Body of pancreas (tissue), 4 donors: ENCODE data around the gene CTNNBIP1. TPM values are rescaled to one million over a fixed set of nuclear protein-coding genes. Genes with fewer than 3 reads are reported as not detected.

ENCODE experiments used
- ATAC-seq: fragments of 150-250 bp; one replicate; pipeline ENCODE4 v1.9.1; 2016
- DNase-seq, 4 donors: peaks; one replicate each; pipeline ENCODE4 v3.0.0-alpha.2; 2019
- H3K27ac ChIP-seq, 4 donors: fragments of 200-600 bp; sonication (generic); 1 replicate in 3 of 4; 2 replicates in 1 of 4; pipeline versions ENCODE4 v1.5.1 to v1.6.1; 2016 to 2019; ENCODE audit warnings: mild to moderate bottlenecking in 1 of 4, mixed read lengths in 1 of 4, moderate library complexity in 1 of 4
- H3K27me3 ChIP-seq, 2 donors: fragments of 200-600 bp; sonication (generic); one replicate each; pipeline ENCODE4 v1.6.0; 2016; ENCODE audit warnings: mild to moderate bottlenecking in 1 of 2
- H3K36me3 ChIP-seq, 2 donors: fragments of 200-600 bp; sonication (generic); replicated peaks in 1 of 2; 2 replicates each; pipeline ENCODE4 v1.5.1; 2016; ENCODE audit warnings: low read depth in 2 of 2; ENCODE audit not compliant: insufficient read depth in 1 of 2
- H3K4me1 ChIP-seq: fragments of 200-600 bp; sonication (generic); one replicate; pipeline ENCODE4 v1.6.0; 2016
- H3K4me3 ChIP-seq, 2 donors: fragments of 200-600 bp; sonication (generic); 1 replicate in 1 of 2; 2 replicates in 1 of 2; pipeline ENCODE4 v1.5.1; 2016 to 2019
- H3K9me3 ChIP-seq, 3 donors: fragments of 200-600 bp; sonication (generic); 1 replicate in 2 of 3; 2 replicates in 1 of 3; pipeline ENCODE4 v1.5.1; 2016
- CTCF ChIP-seq, 7 experiments: fragments of 450-650 bp in 4 of 7; fragments of 200-600 bp in 3 of 7; sonication (generic) in 3 of 7; IDR thresholded peaks; one replicate each; pipeline ENCODE4 v1.5.1; 2016 to 2019; ENCODE audit warnings: antibody characterized with exemption in 7 of 7
- POLR2A ChIP-seq, 3 donors: fragments of 450-650 bp; IDR thresholded peaks; one replicate each; pipeline ENCODE4 v1.6.1; 2016; ENCODE audit warnings: antibody characterized with exemption in 3 of 3, mild to moderate bottlenecking in 2 of 3
- WGBS, 2 donors: methylation state at CpG; one replicate each; pipeline ENCODE4 v1.1.5; 2017; 5-methylcytosine and 5-hydroxymethylcytosine counted together
- intact Hi-C: fragments of 100-400 bp; cut with DNase I; formaldehyde crosslinking; loops from one replicate; pipeline ENCODE4 v1.15.1; 2023
- total RNA-seq, 2 donors: library from RNA; depleted of rRNA; stranded (reverse); fragments of >200 nt; gene quantifications; one replicate each; pipeline ENCODE4 v1.1.0, GENCODE V29; 2016

Gene CTNNBIP1, protein sequence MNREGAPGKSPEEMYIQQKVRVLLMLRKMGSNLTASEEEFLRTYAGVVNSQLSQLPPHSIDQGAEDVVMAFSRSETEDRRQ
- 10 to 100 TPM; 20.1 to 24.6 TPM for total RNA-seq

DNA sequence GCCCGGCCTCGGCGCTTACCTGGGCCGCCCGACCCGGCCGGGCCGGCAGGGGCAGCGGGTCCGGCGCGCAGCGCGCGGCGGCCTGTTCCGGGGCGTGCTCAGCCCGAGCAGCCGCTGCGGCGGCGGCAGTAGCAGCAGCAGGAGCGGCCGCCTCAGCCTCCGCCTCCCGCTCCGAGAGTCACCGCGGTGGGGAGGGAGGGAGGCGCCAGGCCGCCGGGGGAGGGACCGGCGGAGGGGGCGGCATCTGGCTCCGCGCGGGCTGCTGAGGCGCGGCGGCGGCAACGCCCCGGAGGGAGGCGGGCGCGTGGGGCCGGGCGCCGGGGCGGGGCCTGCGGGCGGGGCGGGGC lies at the start of gene CTNNBIP1:
TSS of gene CTNNBIP1 (minus strand) at position 194 of the 347 bp plus-strand sequence. CDS start 38,205 bp downstream, outside the sequence.
- H3K4me1 ChIP-seq, result peaks cover 29% of the 10 kb centered on the region
- DNase-seq, result no peak
- H3K9me3 ChIP-seq, result no peaks in the 10 kb centered on the region
- TF ChIP-seq POLR2A (IDR thresholded peaks at IDR 0.05) (peak in 1 of 3 donors; percentile 33), CTCF (IDR thresholded peaks at IDR 0.05) (peak in 2 of 7 experiments; percentile 10 to 25)
- no peaks in the 10 kb centered on the region for H3K36me3 ChIP-seq
- intact Hi-C loops, result no loop called here
- peak within 1 kb of the TSS; percentile 88 to 99 (median 96) for H3K27ac ChIP-seq
- 1% methylated on average over 38 of the region's 55 CpGs; no CpG with 5 or more reads in 1 of the 2 donors for WGBS, 2 donors
- H3K4me3 ChIP-seq, result peak within 1 kb of the TSS; percentile 90 to 94
- H3K27me3 ChIP-seq, result no peaks in the 10 kb centered on the region
- ATAC-seq, result no peak

DNA sequence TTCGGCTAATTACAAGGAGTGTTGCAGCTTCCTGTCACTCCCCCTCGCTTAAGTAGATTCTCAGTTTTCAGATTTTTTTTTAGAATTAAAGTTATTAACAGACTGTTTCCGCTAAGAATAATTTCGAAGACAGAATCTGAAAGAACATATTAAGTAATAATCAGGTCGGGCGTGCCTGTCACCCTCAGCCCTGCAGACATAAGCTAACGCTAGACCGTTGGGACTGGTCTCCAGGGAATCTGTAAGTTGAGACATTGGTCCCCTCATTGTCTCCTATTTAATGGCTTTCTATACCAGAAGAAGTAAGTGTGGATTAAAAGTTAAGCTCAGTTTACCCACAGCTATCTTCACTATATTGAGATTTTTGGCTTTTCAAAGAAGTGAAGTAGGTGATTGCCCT lies 47.7 kb upstream of the CTNNBIP1 start:
- Histone ChIP-seq H3K4me1 (no peaks in the 10 kb centered on the region), H3K36me3 (no peaks in the 10 kb centered on the region), H3K27ac (no peak overlapping the region), H3K27me3 (no peaks in the 10 kb centered on the region), H3K9me3 (no peaks in the 10 kb centered on the region), H3K4me3 (no peak overlapping the region)
- intact Hi-C loops, result no loop called here
- no peak for DNase-seq
- 84 to 87% methylated on average over 8 of the region's 8 CpGs for WGBS, 2 donors
- no peak for ATAC-seq
- TF ChIP-seq CTCF (IDR thresholded peaks at IDR 0.05) (no peak), POLR2A (IDR thresholded peaks at IDR 0.05) (no peak)

DNA sequence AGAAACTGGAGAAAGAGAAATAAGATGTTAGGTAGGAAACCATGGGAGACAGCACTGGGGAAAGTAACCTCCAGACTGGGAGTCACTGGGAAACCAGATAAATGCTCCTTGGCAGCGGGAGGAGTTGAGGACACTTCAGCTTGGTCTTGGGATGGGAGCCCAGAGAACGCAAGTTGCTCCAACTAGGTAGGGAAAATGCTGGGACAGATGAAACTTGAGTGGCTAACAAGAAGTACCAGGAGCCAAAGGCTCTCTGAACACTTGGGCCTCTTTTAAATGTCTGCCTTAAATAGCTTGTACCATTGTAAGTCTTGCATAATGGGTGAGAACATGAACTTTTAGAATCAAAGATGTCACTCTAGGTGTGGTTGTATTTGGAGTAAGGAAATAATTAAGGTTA lies 36.2 kb upstream of the CTNNBIP1 start:
- intact Hi-C loops, result no loop called here
- peaks cover 0 to 3% of the 10 kb centered on the region in 2 donors for H3K36me3 ChIP-seq
- no peak for DNase-seq

DNA sequence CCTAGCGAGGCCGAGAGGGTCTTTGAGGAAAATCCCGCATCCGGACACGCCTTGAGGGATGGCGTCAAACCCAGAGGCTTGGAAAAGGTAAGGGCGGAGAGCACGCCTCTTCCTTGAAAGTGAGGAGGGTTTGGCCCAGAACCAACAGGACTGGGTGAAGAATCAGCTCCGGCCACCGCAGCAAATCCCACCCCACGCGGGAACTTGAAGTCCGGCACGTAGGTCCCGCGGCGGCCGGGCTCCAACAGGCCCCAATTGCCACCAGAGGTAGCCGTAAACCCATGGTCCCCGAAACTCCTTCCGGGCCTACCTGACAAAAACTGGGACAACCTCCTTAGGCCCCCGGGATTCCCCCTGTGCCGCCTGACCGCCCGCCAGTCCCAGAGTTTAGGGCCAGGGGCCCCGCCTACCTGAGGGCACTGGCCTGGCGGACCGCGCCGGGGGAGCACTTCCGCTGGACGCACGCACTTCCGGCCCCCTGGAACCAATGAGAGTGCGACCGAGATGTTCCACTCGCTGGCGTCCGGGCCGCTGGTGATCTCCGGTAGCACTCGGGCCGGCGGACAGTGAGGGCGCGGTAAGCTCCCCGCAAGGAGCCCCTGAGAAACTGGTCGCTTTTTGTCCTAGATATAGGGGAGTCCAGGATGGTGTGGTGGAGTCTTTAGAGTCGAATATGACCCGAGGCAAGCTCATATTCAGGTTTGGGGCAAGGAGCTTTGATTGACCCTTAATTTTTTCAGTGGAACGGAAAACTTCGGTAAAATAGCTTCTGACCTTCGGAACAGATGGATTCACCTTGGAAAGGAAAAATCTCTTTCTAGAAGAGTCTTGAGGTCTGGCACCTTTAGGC lies 33.1 kb upstream of the CTNNBIP1 start, which contains the start of the genes LZIC and NMNAT1:
TSS of gene LZIC (minus strand) at position 453 of the 850 bp plus-strand sequence. CDS start 6,772 bp downstream, outside the sequence.
TSS of gene NMNAT1 (plus strand) at position 537 of the 850 bp plus-strand sequence. CDS start 28,599 bp downstream, outside the sequence.
- H3K4me1 ChIP-seq, result peaks cover 17% of the 10 kb centered on the region
- TF ChIP-seq POLR2A (IDR thresholded peaks at IDR 0.05), result peak; percentile 68 to 96 (median 95)
- peak in 1 of 7 experiments; percentile 18 for TF ChIP-seq CTCF (IDR thresholded peaks at IDR 0.05)
- H3K4me3 ChIP-seq, result peak within 1 kb of the TSS; percentile 58 to 71
- H3K36me3 ChIP-seq, result peaks cover 0 to 3% of the 10 kb centered on the region in 2 donors
- ATAC-seq (peak; percentile 99), DNase-seq (peak; percentile 92 to 95 (median 94))
- no peaks in the 10 kb centered on the region for H3K27me3 ChIP-seq
- H3K9me3 ChIP-seq, result no peaks in the 10 kb centered on the region
- intact Hi-C loops, result no loop called here
- peak within 1 kb of the TSS; percentile 55 to 92 (median 80) for H3K27ac ChIP-seq
- WGBS, 2 donors, result 1% methylated on average over 21 to 43 of the region's 53 CpGs

More for the DNA sequence above, 36.2 kb upstream of the CTNNBIP1 start:
- Histone ChIP-seq H3K4me1 (peaks cover 28% of the 10 kb centered on the region), H3K27me3 (no peaks in the 10 kb centered on the region), H3K4me3 (no peak overlapping the region), H3K9me3 (no peaks in the 10 kb centered on the region), H3K27ac (no peak overlapping the region)
- ATAC-seq, result no peak
- TF ChIP-seq CTCF (IDR thresholded peaks at IDR 0.05) (no peak), POLR2A (IDR thresholded peaks at IDR 0.05) (no peak)
- 92 to 98% methylated on average over 2 of the region's 2 CpGs for WGBS, 2 donors
